Colonic mucosa (tissue), 4 donors: ENCODE data around the gene KRT33A. TPM values are rescaled to one million over a fixed set of nuclear protein-coding genes. Genes with fewer than 3 reads are reported as not detected.

Source experiments
- DNase-seq: peaks from one replicate; pipeline ENCODE4 v3.0.0-alpha.2; 2020
- H3K27ac ChIP-seq: fragments of 200-600 bp; one replicate; pipeline ENCODE4 v1.8.0; 2021
- H3K27me3 ChIP-seq: fragments of 200-600 bp; one replicate; pipeline ENCODE4 v1.8.0; 2021
- H3K36me3 ChIP-seq: fragments of 200-600 bp; one replicate; pipeline ENCODE4 v1.8.0; 2021
- H3K4me1 ChIP-seq: fragments of 200-600 bp; one replicate; pipeline ENCODE4 v1.8.0; 2021; ENCODE audit warnings: mild to moderate bottlenecking
- H3K4me3 ChIP-seq: fragments of 200-600 bp; one replicate; pipeline ENCODE4 v1.8.0; 2021
- H3K9ac ChIP-seq, 2 donors: one replicate each; pipeline ENCODE4 v1.7.0; 2013; ENCODE audit warnings: control low read depth in 2 of 2, low read depth in 2 of 2, low read length in 2 of 2
- H3K9me3 ChIP-seq: fragments of 200-600 bp; one replicate; pipeline ENCODE4 v1.8.0; 2021
- CTCF ChIP-seq: fragments of 200-600 bp; IDR thresholded peaks from one replicate; pipeline ENCODE4 v1.8.0; 2022; ENCODE audit warnings: antibody characterized with exemption, mild to moderate bottlenecking
- intact Hi-C: fragments of 100-400 bp; cut with DNase I; formaldehyde crosslinking; loops from one replicate; pipeline ENCODE4 v1.14.1; 2022
- total RNA-seq, 2 donors: library from RNA; stranded (reverse); fragmentation: NEBNext Ultra II Directional in 1 of 2; extraction: Animal tissue kit (Norgen Biotek cat#: 25700) in 1 of 2; gene quantifications; one replicate each; pipeline ENCODE4 v1.2.1, GENCODE V29; 2021
- donor health status: healthy.
- donor health status: DM: no; HTN: no; CAD: no.
- donor health status: DM: no; HTN: no; CAD: no.

KRT33A gene
- total RNA-seq, 2 donors from 2014 or later = not detected

DNA sequence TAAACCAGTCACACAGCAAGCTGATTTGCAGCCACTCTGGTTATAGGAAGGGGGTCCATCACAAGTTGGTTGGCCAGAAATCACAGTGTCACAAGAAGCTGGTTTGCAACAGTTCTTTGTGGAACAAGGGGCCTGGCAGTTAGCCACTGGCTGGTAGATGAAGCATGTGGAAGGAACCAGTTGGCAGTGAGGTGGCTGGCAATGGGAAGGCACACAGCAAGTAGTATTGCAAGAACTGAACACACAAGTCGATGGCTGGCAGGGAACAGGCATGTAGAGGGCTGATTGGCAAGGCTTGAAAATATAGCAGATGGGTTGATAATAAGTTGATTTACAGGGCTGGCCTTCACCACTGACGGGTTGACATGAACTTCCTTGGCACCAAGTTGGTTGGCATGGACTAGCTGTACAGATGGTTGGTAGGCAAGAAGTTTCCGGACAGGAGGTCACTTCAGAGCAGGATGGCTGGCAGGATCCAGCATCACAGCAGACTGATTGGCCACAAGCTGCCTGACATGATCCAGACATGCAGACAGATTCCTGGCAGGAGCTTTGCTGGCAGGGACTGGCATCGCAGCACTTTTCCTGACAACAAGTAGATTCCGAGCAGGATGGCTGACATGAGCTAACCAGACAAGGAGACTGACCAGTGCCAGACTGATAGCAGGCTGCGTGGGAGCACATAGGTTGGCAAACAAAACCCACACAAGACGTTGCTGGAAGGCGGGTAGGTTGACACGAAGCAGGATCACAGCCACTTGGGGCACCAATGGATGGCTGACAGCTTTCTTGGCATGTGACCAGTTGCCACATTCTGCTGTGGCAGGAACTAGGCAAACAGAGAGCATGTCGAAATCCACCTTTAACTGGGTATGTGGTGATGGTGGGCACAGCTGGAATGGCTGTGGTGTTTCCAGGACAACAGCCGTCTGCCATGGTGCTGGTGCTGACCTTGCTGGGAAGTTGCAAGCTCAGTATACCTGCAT is 48.4 kb downstream of the KRT33A start, which contains the start of gene KRTAP29-1:
Gene KRTAP29-1, minus strand, starts transcription at position 936 of the 986 bp plus-strand sequence. Its CDS starts 0 bp downstream, at position 936.
- Histone ChIP-seq H3K27ac (no peak within 1 kb of the TSS), H3K9ac (no peak within 1 kb of the TSS), H3K36me3 (no peaks in the 10 kb centered on the region), H3K9me3 (no peaks in the 10 kb centered on the region), H3K4me1 (no peaks in the 10 kb centered on the region), H3K27me3 (no peaks in the 10 kb centered on the region), H3K4me3 (no peak within 1 kb of the TSS)
- DNase-seq = no peak
- intact Hi-C loops = no loop called here
- no peak for TF ChIP-seq CTCF

DNA sequence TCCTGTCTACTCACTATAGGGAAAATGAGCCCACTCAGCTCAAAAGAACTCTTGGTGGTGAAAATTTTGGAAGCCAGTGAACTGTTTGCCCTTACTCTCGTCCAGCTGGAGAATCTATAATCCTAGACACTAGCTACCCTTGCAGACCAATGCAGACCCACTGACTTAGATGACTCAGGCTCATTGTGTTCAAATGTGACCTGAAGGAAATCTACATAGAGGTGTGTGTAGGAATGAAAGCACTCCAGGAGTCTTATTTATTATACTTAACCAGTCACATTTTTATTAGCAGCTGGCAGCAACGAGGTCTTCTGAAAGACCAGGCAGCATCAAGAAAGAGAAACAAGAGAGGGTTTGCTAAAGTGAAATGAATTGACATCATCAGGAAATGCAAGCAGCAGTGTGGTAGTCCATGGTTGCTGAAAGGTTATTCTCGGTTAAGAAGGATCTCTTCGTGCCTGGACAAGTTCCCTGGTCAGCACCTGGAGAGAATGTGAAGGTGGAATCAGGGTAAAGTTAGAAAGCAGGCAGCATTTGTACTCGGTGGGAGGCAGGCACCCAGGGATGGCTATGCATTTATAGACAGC is 49.3 kb downstream of the KRT33A start:
- no peak for TF ChIP-seq CTCF
- intact Hi-C loops = no loop called here
- no peaks in the 10 kb centered on the region for H3K4me1 ChIP-seq
- no peaks in the 10 kb centered on the region for H3K9me3 ChIP-seq
- no peak overlapping the region for H3K27ac ChIP-seq
- no peak for DNase-seq
- no peak overlapping the region for H3K4me3 ChIP-seq
- H3K27me3 ChIP-seq = no peaks in the 10 kb centered on the region
- H3K36me3 ChIP-seq = no peaks in the 10 kb centered on the region
- no peak overlapping the region for H3K9ac ChIP-seq

GRCh38 chr17:41298458-41299135 is 52.0 kb downstream of the KRT33A start:
- TF ChIP-seq CTCF = no peak
- intact Hi-C loops = no loop called here

DNA sequence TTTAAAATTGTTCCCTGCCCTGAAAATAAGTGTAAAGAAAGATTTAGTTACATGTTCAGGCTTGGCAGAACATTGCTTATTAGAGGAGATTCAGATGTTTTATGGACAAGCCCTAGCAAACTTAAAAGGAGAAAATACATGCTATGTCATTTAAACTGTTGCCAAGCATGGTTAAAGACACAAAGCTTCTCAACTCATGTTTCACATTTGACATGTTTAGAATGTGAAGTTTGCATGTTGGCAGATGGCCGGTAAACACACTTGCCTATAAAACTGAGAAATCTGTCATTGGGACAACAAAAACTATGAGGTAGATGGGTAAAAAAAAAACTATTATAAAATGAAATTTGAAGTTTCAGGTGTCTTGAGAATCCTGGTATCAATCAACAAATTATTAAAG is 53.8 kb downstream of the KRT33A start:
- Histone ChIP-seq H3K9me3 (no peaks in the 10 kb centered on the region), H3K4me1 (no peaks in the 10 kb centered on the region), H3K9ac (no peak overlapping the region), H3K4me3 (no peak overlapping the region), H3K36me3 (no peaks in the 10 kb centered on the region), H3K27me3 (no peaks in the 10 kb centered on the region), H3K27ac (no peak overlapping the region)
- no peak for TF ChIP-seq CTCF
- intact Hi-C loops = no loop called here
- DNase-seq = no peak

More at GRCh38 chr17:41298458-41299135, 52.0 kb downstream of the KRT33A start:
- Histone ChIP-seq H3K27ac (no peak overlapping the region), H3K9ac (no peak overlapping the region), H3K36me3 (no peaks in the 10 kb centered on the region), H3K27me3 (no peaks in the 10 kb centered on the region), H3K4me1 (no peaks in the 10 kb centered on the region), H3K9me3 (no peaks in the 10 kb centered on the region), H3K4me3 (no peak overlapping the region)
- no peak for DNase-seq

Other genes with a start within 250 kb of the KRT33A start
- not detected for gene KRTAP4-16, start 248.6 kb downstream of the KRT33A start, total RNA-seq
- gene KRTAP4-9, start 245.4 kb downstream of the KRT33A start, total RNA-seq = not detected
- gene KRTAP4-11, start 232.5 kb downstream of the KRT33A start, total RNA-seq = not detected
- gene KRTAP4-12, start 226.6 kb downstream of the KRT33A start, total RNA-seq = not detected
- gene KRTAP4-6, start 210.3 kb downstream of the KRT33A start, total RNA-seq = not detected
- gene KRTAP4-5, start 201.0 kb downstream of the KRT33A start, total RNA-seq = not detected
- not detected for gene KRTAP4-4, start 190.1 kb downstream of the KRT33A start, total RNA-seq
- not detected for gene KRTAP4-3, start 182.6 kb downstream of the KRT33A start, total RNA-seq
- not detected for gene KRTAP4-2, start 172.6 kb downstream of the KRT33A start, total RNA-seq
- gene KRTAP4-1, start 165.9 kb downstream of the KRT33A start, total RNA-seq = under 1 TPM in 1 of 2 donors, not detected in 1; 0.53 TPM
- not detected for gene KRTAP9-1, start 160.9 kb downstream of the KRT33A start, total RNA-seq
- gene KRTAP9-2, start 124.2 kb downstream of the KRT33A start, total RNA-seq = not detected
- not detected for gene KRTAP9-3, start 118.4 kb downstream of the KRT33A start, total RNA-seq
- gene KRTAP9-8, start 112.8 kb downstream of the KRT33A start, total RNA-seq = not detected
- not detected for gene KRTAP9-4, start 101.1 kb downstream of the KRT33A start, total RNA-seq
- not detected for gene KRTAP9-9, start 95.4 kb downstream of the KRT33A start, total RNA-seq
- gene KRTAP9-6, start 85.5 kb downstream of the KRT33A start, total RNA-seq = not detected
- gene KRTAP9-7, start 75.1 kb downstream of the KRT33A start, total RNA-seq = not detected
- not detected for gene KRTAP29-1, start 48.0 kb downstream of the KRT33A start, total RNA-seq
- not detected for gene KRTAP16-1, start 41.5 kb downstream of the KRT33A start, total RNA-seq
- not detected for gene KRTAP17-1, start 35.1 kb downstream of the KRT33A start, total RNA-seq
- not detected for gene KRT33B, start 19.0 kb upstream of the KRT33A start, total RNA-seq
- gene KRT34, start 31.5 kb upstream of the KRT33A start, total RNA-seq = not detected
- gene KRT31, start 46.8 kb upstream of the KRT33A start, total RNA-seq = not detected
- not detected for gene KRT37, start 73.8 kb upstream of the KRT33A start, total RNA-seq
- gene KRT38, start 90.2 kb upstream of the KRT33A start, total RNA-seq = not detected
- not detected for gene KRT32, start 116.6 kb upstream of the KRT33A start, total RNA-seq
- gene KRT35, start 130.3 kb upstream of the KRT33A start, total RNA-seq = not detected
- gene KRT36, start 139.1 kb upstream of the KRT33A start, total RNA-seq = not detected
- under 1 TPM in 1 of 2 donors, not detected in 1; 0.25 TPM for gene KRT13, start 154.8 kb upstream of the KRT33A start, total RNA-seq
- gene KRT15, start 168.1 kb upstream of the KRT33A start, total RNA-seq = 10 to 100 TPM in 1 of 2 donors, 1 to 10 TPM in 1; 5.8 to 20.0 TPM
- gene KRT19, start 177.5 kb upstream of the KRT33A start, total RNA-seq = 1,000 to 10,000 TPM; 2,159 to 2,203 TPM
- gene KRT9, start 221.2 kb upstream of the KRT33A start, total RNA-seq = not detected
- not detected for gene KRT14, start 236.1 kb upstream of the KRT33A start, total RNA-seq